SKM-1 (cell line): ENCODE data around the gene OBSCN.

Experiments used
- DNase-seq: peaks from one replicate; lab custom pipeline; 2025; ENCODE audit not compliant: unreplicated experiment; lab: John Stamatoyannopoulos, UW

Gene OBSCN

GRCh38 chr1:228286505-228287417, 78.9 kb downstream of the OBSCN start:
- no peak for DNase-seq

GRCh38 chr1:228287541-228288425, 79.9 kb downstream of the OBSCN start:
- DNase-seq, result no peak

- no peak for DNase-seq
These were observed 80.8 kb downstream of the OBSCN start for GRCh38 chr1:228288536-228289238.

DNA sequence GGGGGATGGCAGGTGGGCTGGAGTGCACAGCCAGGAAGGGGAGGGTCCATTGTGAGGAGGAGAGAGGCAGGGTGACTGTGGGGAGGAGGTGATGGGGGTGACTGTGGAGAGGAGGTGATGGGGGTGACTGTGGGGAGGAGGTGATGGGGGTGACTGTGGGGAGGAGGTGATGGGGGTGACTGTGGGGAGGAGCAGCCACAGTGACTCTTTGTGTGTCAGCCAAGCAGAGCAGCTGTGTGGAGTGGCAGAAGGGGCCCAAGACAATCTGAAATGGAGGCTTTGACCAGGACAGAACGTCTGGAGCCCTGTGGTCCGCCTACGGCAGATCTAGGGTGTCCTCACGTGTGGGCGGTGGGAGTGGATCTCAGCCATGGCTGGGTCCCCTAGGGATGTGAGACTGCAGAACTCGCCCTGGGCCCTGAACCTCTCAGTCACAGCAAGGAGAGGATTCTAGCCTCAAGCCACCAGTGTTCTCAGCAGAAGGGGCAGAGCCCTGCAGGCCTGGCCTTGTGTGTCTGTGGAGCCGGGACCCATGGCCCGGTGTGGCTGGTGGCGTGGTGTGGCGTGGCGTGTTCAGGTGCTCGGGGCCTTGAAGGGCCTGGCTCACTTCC, 81.5 kb downstream of the OBSCN start:
- DNase-seq, result no peak

- DNase-seq, result no peak
These were observed 82.4 kb downstream of the OBSCN start for GRCh38 chr1:228289996-228290881.

GRCh38 chr1:228291906-228292608, 84.2 kb downstream of the OBSCN start:
- no peak for DNase-seq

- no peak for DNase-seq
These were observed 84.7 kb downstream of the OBSCN start for GRCh38 chr1:228292609-228292911.

DNA sequence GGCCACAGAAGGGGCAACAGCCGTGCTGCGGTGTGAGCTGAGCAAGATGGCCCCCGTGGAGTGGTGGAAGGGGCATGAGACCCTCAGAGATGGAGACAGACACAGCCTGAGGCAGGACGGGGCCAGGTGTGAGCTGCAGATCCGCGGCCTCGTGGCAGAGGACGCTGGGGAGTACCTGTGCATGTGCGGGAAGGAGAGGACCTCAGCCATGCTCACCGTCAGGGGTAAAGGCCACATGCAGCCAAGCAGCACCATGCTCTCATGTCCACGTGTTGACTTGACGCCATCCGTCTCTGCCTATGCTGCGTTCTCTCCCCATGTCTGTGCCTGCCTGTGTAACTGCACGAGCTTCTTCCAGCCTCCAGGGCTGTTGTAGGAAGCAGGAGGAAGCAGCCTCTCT, 85.5 kb downstream of the OBSCN start:
- DNase-seq, result no peak

DNA sequence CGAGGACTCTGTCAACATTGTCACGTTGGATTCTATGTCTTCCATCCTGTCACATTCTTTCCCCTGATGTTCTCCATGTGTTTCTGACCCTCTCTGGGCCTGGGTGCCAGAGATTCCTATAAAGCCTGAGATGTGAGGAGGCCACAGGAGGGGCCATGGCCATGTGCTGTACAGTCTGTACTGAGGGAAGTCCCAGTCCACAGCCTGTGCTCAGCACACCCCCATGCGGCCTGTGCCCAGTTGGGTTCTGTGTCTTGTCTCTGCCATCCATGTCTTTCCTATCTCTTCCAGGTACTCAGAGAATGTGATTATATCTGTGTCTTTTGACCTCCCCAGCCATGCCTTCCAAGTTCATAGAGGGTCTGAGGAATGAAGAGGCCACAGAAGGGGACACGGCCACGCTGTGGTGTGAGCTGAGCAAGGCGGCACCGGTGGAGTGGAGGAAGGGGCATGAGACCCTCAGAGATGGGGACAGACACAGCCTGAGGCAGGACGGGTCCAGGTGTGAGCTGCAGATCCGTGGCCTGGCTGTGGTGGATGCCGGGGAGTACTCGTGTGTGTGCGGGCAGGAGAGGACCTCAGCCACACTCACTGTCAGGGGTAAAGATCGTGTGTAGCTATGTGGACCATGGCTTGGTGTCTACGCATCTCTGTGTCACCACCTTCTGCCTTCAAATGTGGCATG, 86.1 kb downstream of the OBSCN start:
- DNase-seq, result no peak

DNA sequence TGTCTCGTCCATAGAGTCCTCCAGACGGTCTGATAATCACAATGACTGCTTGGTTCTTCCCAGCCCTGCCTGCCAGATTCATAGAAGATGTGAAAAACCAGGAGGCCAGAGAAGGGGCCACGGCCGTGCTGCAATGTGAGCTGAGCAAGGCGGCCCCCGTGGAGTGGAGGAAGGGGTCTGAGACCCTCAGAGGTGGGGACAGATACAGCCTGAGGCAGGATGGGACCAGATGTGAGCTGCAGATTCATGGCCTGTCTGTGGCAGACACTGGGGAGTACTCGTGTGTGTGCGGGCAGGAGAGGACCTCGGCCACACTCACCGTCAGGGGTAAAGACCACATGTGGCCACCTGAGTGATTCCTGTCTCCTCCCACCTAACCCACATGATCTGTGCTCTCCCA, 86.9 kb downstream of the OBSCN start:
- no peak for DNase-seq

- DNase-seq, result no peak
These were observed 87.4 kb downstream of the OBSCN start for GRCh38 chr1:228295201-228295600.

GRCh38 chr1:228295981-228296380, 88.1 kb downstream of the OBSCN start:
- no peak for DNase-seq

DNA sequence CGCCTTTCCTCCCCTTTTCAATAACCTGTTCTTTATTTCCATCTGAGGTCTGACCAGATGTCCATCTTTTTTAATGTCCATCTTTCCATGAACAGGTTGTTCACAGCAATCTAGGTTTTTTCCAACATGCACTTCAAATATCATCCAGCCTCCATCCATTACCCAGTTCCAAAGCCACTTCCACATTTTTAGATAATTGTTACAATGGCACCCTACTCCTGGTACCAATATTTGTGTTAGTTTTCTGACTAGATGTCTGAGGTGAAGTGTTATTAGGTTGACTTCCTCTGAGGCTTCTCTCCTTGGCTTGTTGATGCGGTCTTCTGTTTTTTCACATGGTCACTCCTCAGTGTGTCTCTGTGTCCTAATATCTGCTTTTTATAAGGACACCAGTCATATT, 89.4 kb downstream of the OBSCN start:
- no peak for DNase-seq

GRCh38 chr1:228297822-228298221, 90.0 kb downstream of the OBSCN start:
- DNase-seq, result no peak

DNA sequence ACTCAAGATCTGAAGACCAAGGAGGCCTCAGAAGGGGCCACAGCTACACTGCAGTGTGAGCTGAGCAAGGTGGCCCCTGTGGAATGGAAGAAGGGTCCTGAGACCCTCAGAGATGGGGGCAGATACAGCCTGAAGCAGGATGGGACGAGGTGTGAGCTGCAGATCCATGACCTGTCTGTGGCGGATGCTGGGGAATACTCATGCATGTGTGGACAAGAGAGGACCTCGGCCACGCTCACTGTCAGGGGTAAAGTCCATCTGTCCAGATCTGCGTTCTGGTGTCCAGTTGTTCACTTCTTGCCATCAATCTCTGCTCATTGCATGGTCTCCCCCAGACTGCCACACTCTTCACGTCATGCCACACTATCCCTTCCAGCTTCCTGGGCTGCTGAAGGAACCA, 90.6 kb downstream of the OBSCN start:
- DNase-seq, result no peak

DNA sequence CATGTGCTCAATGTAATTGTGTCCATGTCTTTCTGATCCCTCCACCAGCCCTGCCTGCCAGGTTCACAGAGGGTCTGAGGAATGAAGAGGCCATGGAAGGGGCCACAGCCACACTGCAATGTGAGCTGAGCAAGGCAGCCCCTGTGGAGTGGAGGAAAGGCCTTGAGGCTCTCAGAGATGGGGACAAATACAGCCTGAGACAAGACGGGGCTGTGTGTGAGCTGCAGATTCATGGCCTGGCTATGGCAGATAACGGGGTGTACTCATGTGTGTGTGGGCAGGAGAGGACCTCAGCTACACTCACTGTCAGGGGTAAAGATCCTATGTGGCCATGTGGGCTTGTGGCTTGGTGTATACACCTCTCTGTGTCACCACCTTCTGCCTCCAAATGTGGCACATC, 91.4 kb downstream of the OBSCN start:
- DNase-seq, result no peak

GRCh38 chr1:228299901-228300300, 92.1 kb downstream of the OBSCN start:
- no peak for DNase-seq

DNA sequence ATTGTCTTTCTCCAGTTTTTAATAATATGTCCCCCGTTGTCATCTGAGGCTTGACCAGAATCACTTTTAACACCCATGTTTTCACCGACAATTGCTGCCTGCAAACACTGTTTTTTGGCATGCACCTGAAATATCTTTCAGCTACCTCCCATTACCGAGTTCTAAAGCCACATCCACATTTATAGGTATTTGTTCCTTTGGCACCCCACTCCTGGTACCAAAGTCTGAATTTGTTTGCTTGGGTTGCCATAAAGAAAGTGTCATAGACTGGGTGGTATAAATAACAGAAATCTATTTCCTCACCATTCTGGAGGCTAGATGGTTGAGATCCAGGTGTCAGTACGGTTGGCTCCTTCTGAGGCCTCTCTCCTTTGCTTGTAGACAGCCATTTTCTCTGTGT, 94.2 kb downstream of the OBSCN start:
- no peak for DNase-seq

DNA sequence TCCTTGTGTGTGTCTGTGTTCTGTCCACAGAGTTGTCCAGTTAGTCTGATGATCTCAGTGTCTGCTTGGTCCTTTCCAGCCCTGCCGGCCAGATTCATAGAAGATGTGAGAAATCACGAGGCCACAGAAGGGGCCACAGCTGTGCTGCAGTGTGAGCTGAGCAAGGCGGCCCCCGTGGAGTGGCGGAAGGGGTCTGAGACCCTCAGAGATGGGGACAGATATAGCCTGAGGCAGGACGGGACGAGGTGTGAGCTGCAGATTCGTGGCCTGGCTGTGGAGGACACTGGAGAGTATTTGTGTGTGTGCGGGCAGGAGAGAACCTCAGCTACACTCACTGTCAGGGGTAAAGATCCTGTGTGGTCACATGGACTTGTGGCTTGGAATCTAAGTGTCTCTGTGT, 95.8 kb downstream of the OBSCN start:
- no peak for DNase-seq
